Kidney (tissue), 14 donors: ENCODE results near the gene SZT2. TPM values are rescaled to one million over a fixed set of nuclear protein-coding genes. Genes with fewer than 3 reads are reported as not detected.

Experiments
- DNase-seq, 5 donors: peaks; one replicate each; pipeline ENCODE4 v3.0.0-alpha.2; 2013 to 2020
- FAIRE-seq: peaks from 2 replicates; lab custom pipeline; 2012; peaks lifted over from hg19 to GRCh38; lab: Jason Lieb, UNC
- H3K27ac ChIP-seq, 2 donors: one replicate each; pipeline ENCODE4 v1.7.0; 2013; ENCODE audit warnings: low read depth in 2 of 2, low read length in 2 of 2, inconsistent platforms in 1 of 2
- H3K27me3 ChIP-seq: one replicate; pipeline ENCODE4 v1.7.1; 2013; ENCODE audit warnings: low read length, inconsistent platforms; ENCODE audit not compliant: control insufficient read depth, insufficient read depth
- H3K36me3 ChIP-seq, 3 donors: one replicate each; pipeline versions ENCODE4 v1.7.0 to v1.7.1; 2013; ENCODE audit warnings: low read length in 3 of 3, control low read depth in 1 of 3, inconsistent platforms in 1 of 3; ENCODE audit not compliant: insufficient read depth in 3 of 3, control insufficient read depth in 2 of 3
- H3K4me1 ChIP-seq, 3 donors: one replicate each; pipeline versions ENCODE4 v1.7.0 to v1.7.1; 2013; ENCODE audit warnings: low read length in 3 of 3, inconsistent platforms in 1 of 3, low read depth in 1 of 3; ENCODE audit not compliant: control insufficient read depth in 2 of 3, insufficient read depth in 2 of 3
- H3K4me3 ChIP-seq, 3 donors: one replicate each; pipeline versions ENCODE4 v1.7.0 to v1.8.1; 2013; ENCODE audit warnings: low read length in 3 of 3, control low read depth in 1 of 3, inconsistent platforms in 1 of 3
- H3K9ac ChIP-seq, 3 donors: one replicate each; pipeline versions ENCODE4 v1.7.0 to v1.7.1; 2013; ENCODE audit warnings: low read length in 3 of 3, control low read depth in 1 of 3, inconsistent platforms in 1 of 3
- H3K9me3 ChIP-seq, 3 donors: one replicate each; pipeline versions ENCODE4 v1.7.0 to v1.7.1; 2013; ENCODE audit warnings: low read length in 3 of 3, control low read depth in 1 of 3, inconsistent platforms in 1 of 3; ENCODE audit not compliant: control insufficient read depth in 2 of 3, insufficient read depth in 1 of 3
- CTCF ChIP-seq: IDR thresholded peaks from 3 replicates; pipeline ENCODE4 v1.5.1; 2012; ENCODE audit warnings: mild to moderate bottlenecking, moderate library complexity, borderline replicate concordance; ENCODE audit not compliant: insufficient read depth; ENCODE audit errors: extremely low read depth
- intact Hi-C: fragments of 100-400 bp; cut with DNase I; formaldehyde crosslinking; loops from one replicate; pipeline ENCODE4 v1.11.1; 2022
- polyA plus RNA-seq: library from polyadenylated mRNA; stranded (reverse); fragments of 350-450 nt; fragmentation: Illumina TruSeq; extraction: RNeasy Lipid Tissue Mini Kit (QIAGEN cat#74804); gene quantifications from one replicate; pipeline ENCODE4 v1.2.3, GENCODE V29; 2014; ENCODE audit warnings: low read depth, low replicate concordance; ENCODE audit not compliant: insufficient read depth
- total RNA-seq: library from RNA; stranded (reverse); fragmentation: NEBNext Ultra II Directional; extraction: Animal tissue kit (Norgen Biotek cat#: 25700); gene quantifications from one replicate; pipeline ENCODE4 v1.2.1, GENCODE V29; 2021
- donor health status: control.
- donor health status: control.
- donor health status: control.
- donor health status: control.
- donor health status: control.
- donor health status: DM: yes; HTN: yes; CAD: no.
- donor health status: Normal renal cell carcinoma (clear cell type).

The SZT2 gene
- total and polyA plus RNA-seq, 2 donors from 2014 or later, result 10.4 to 66.8 TPM

- no peak for TF ChIP-seq CTCF
- DNase-seq, result no peak
- no peak for FAIRE-seq
- Histone ChIP-seq H3K4me3 (no peak overlapping the region), H3K36me3 (peaks cover 4 to 28% (median 18%) of the 10 kb centered on the region in 3 donors), H3K9me3 (no peaks in the 10 kb centered on the region), H3K9ac (no peak overlapping the region), H3K27ac (no peak overlapping the region), H3K4me1 (peaks cover 0 to 10% (median 6%) of the 10 kb centered on the region in 3 donors), H3K27me3 (no peaks in the 10 kb centered on the region)
- intact Hi-C loops, result no loop called here
Observed at GRCh38 chr1:43360616-43361015, 29.1 kb upstream of the SZT2 start.

- Histone ChIP-seq H3K9ac (no peak overlapping the region), H3K4me3 (no peak overlapping the region), H3K36me3 (peaks cover 4 to 28% (median 18%) of the 10 kb centered on the region in 3 donors), H3K4me1 (peaks cover 0 to 18% (median 5%) of the 10 kb centered on the region in 3 donors), H3K27me3 (no peaks in the 10 kb centered on the region), H3K9me3 (no peaks in the 10 kb centered on the region), H3K27ac (no peak overlapping the region)
- intact Hi-C loops, result no loop called here
- FAIRE-seq, result no peak
- DNase-seq, result no peak
- no peak for TF ChIP-seq CTCF
Observed at GRCh38 chr1:43363283-43363934, 26.3 kb upstream of the SZT2 start.

- no peak for TF ChIP-seq CTCF
- no peak for DNase-seq
- peaks cover 4 to 28% (median 18%) of the 10 kb centered on the region in 3 donors for H3K36me3 ChIP-seq
- FAIRE-seq, result no peak
- intact Hi-C loops, result no loop called here
- no peaks in the 10 kb centered on the region for H3K9me3 ChIP-seq
- H3K9ac ChIP-seq, result no peak overlapping the region
- H3K4me3 ChIP-seq, result no peak overlapping the region
- peaks cover 0 to 22% (median 8%) of the 10 kb centered on the region in 3 donors for H3K4me1 ChIP-seq
- no peaks in the 10 kb centered on the region for H3K27me3 ChIP-seq
- H3K27ac ChIP-seq, result no peak overlapping the region
Observed at GRCh38 chr1:43363935-43364525, 25.7 kb upstream of the SZT2 start.
